Neuron (in vitro differentiated cells): Measurements from ENCODE around the gene SIX1.

Experiments used
- H2AFZ ChIP-seq: one replicate; pipeline ENCODE4 v1.6.1; 2013; ENCODE audit warnings: low read depth, mild to moderate bottlenecking, inconsistent platforms, low read length, moderate library complexity
- H3K27me3 ChIP-seq: one replicate; pipeline ENCODE4 v1.6.1; 2013; ENCODE audit warnings: low read length; ENCODE audit not compliant: insufficient read depth
- H3K36me3 ChIP-seq: one replicate; pipeline ENCODE4 v1.6.1; 2013; ENCODE audit warnings: low read length; ENCODE audit not compliant: insufficient read depth
- H3K4me1 ChIP-seq: one replicate; pipeline ENCODE4 v1.6.1; 2013; ENCODE audit warnings: low read length; ENCODE audit not compliant: insufficient read depth
- H3K4me3 ChIP-seq: 2 replicates; pipeline ENCODE4 v1.5.1; 2013; ENCODE audit warnings: mild to moderate bottlenecking, low read length, moderate library complexity
- H3K9me3 ChIP-seq: one replicate; pipeline ENCODE4 v1.6.1; 2013; ENCODE audit warnings: low read length

Gene SIX1

DNA sequence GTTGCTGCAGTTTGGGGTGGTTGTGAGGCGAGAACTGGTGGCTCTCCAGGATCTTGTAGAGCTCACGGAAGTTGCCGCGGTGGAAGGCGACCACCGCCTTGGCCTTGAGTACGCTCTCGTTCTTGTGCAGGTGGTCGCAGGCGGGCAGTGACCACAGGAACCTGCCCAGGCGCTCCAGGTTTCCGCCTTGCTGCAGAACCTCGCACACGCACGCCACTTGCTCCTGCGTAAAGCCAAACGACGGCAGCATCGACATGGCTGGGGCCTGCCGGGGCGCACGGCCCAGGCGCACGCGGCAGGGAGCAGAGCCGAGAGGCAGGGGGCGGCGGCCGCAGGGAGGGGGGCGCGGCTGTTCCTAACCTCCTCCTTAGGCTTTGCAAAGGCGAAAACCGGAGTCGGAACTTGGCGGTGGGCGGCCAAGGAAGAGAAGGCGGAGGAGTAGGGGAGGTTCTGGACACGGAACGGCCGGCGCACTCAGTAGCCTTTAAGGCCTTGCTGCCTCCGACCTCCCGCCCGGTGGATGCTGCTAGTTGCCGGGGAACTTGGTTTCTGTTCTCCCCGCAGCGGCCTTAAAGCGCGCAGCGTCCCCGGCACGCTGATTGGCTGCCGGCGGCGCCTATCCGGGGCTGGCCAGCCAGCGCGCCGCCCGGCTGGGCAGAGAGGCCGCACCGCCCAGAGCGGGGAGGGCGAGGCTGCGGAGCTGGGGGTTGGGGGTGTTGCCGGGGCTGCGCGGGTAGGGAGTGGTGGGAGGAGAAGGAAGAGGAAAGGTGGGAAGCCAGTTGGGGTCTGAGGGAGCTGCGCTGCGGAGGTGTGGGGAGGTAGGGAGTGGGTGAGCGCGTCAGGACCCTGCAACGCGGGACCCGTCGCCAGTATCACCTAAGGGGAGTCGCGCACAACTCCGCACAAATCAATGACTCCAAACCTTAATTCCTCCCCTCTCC, at the start of gene SIX1:
Gene SIX1 (minus strand): TSS at position 544 of the 941 bp plus-strand sequence. CDS start 288 bp downstream, at position 256.
- no peaks in the 10 kb centered on the region for H3K9me3 ChIP-seq
- H3K27me3 ChIP-seq = peaks cover 84% of the 10 kb centered on the region
- H3K4me1 ChIP-seq = peaks cover 34% of the 10 kb centered on the region
- H2AFZ ChIP-seq = peak within 1 kb of the TSS; percentile 82
- H3K36me3 ChIP-seq = no peaks in the 10 kb centered on the region
- peak within 1 kb of the TSS; percentile 60 for H3K4me3 ChIP-seq

DNA sequence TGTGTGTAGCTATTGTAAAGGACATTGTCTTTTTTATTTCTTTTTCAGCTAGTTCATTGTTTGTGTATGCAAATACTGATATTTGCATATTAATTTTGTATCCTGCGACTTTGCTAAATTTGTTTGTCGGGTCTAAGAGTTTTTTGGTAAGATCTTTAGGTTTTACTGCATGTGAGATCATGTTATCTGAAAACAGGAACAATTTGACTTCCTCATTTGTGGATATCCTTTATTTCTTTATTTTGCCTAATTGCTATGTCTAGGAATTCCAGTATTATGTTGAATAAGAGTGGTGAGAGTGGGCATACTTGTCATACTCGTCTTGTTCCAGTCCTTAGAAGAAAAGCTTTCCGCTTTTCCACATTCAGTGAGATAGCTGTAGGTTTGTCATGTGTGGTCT, 46.0 kb upstream of the SIX1 start:
- Histone ChIP-seq H3K9me3 (no peaks in the 10 kb centered on the region), H3K4me3 (no peak overlapping the region), H3K4me1 (no peaks in the 10 kb centered on the region), H3K27me3 (no peaks in the 10 kb centered on the region), H2AFZ (no peak overlapping the region), H3K36me3 (no peaks in the 10 kb centered on the region)

DNA sequence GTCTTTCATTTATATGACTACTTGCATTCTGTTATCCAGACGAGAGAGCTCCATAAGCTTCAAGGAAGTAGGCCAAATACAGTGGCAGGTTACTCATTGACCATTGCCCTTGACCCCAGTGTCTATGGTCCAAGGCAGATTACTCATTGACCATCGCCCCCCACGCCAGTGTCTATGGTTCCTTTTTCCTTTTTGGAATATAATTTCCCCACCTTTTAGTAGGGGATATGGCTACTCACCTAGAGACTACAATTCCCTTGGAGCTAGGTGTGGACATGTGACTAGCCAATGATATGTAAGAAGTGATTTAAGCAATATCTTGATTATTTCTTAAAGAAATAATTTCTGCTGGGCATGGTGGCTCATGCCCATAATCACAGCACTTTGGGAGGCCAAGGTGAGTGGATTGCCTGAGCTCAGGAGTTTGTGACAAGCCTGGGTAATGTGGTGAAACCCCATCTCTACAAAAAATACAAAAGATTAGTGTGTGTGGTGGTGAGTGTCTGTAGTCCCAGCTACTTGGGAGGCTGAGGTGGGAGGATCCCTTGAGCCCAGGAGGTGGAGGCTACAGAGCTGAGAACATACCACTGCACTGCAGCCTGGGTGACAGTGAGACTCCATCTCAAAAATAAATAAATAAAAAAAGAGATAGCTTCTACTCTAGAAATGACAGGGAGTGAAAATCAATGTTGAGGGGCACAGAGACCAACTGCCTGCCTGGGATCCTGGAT, 42.3 kb upstream of the SIX1 start:
- Histone ChIP-seq H3K4me1 (no peaks in the 10 kb centered on the region), H3K9me3 (no peaks in the 10 kb centered on the region), H3K27me3 (no peaks in the 10 kb centered on the region), H3K4me3 (no peak overlapping the region), H2AFZ (no peak overlapping the region), H3K36me3 (no peaks in the 10 kb centered on the region)

GRCh38 chr14:60686865-60687264, 37.6 kb upstream of the SIX1 start:
- no peaks in the 10 kb centered on the region for H3K4me1 ChIP-seq
- H3K4me3 ChIP-seq = no peak overlapping the region

GRCh38 chr14:60684203-60684602, 34.9 kb upstream of the SIX1 start:
- H3K27me3 ChIP-seq = no peaks in the 10 kb centered on the region
- no peak overlapping the region for H2AFZ ChIP-seq
- peaks cover 8% of the 10 kb centered on the region for H3K4me1 ChIP-seq
- no peaks in the 10 kb centered on the region for H3K36me3 ChIP-seq
- H3K4me3 ChIP-seq = no peak overlapping the region
- H3K9me3 ChIP-seq = no peaks in the 10 kb centered on the region

More at GRCh38 chr14:60686865-60687264, 37.6 kb upstream of the SIX1 start:
- no peak overlapping the region for H2AFZ ChIP-seq
- H3K27me3 ChIP-seq = no peaks in the 10 kb centered on the region
- no peaks in the 10 kb centered on the region for H3K9me3 ChIP-seq
- H3K36me3 ChIP-seq = no peaks in the 10 kb centered on the region

- Histone ChIP-seq H3K27me3 (no peaks in the 10 kb centered on the region), H3K4me1 (peaks cover 8% of the 10 kb centered on the region), H3K9me3 (no peaks in the 10 kb centered on the region), H2AFZ (no peak overlapping the region), H3K36me3 (no peaks in the 10 kb centered on the region), H3K4me3 (no peak overlapping the region)
These were observed 32.0 kb upstream of the SIX1 start for GRCh38 chr14:60681271-60681670.

- no peaks in the 10 kb centered on the region for H3K9me3 ChIP-seq
- no peaks in the 10 kb centered on the region for H3K27me3 ChIP-seq
- no peak overlapping the region for H2AFZ ChIP-seq
- no peak overlapping the region for H3K4me3 ChIP-seq
- peaks cover 8% of the 10 kb centered on the region for H3K4me1 ChIP-seq
- H3K36me3 ChIP-seq = no peaks in the 10 kb centered on the region
These were observed 31.2 kb upstream of the SIX1 start for GRCh38 chr14:60680511-60680910.

DNA sequence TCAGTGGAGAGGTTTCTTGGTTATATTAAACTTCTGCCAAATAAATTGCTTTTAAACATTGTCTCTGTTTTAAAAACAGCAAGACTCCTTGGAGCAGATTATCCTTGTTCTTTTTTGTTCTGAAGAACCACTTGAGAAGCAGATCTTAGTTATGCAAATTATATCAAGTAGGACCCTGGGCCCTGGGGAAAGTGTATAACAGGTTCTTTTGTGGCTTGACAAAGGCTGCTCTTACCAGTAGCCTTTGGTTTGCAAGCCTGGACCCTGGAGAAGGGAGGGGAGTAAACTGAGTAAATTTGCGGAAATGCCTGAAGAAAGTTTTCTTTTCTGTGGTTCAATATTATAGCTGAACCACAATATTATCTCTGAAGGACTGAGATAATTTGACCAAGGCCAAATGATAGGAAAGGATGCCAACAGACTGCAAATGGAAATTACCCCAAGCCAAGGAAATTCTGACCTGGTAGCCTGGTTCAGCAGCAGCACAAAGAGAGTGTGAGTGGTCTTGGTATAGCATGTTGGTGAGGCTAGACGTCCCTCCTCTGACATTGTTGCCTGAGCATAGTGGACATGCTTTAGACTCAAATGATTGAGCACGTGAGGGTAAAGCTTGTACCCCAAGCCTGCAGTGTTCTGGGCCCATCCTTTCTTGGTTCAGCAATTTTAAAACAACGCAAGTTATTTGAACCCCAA, 30.4 kb upstream of the SIX1 start:
- Histone ChIP-seq H2AFZ (no peak overlapping the region), H3K4me1 (peaks cover 8% of the 10 kb centered on the region), H3K4me3 (no peak overlapping the region), H3K27me3 (no peaks in the 10 kb centered on the region), H3K9me3 (no peaks in the 10 kb centered on the region), H3K36me3 (no peaks in the 10 kb centered on the region)

- H3K4me3 ChIP-seq = no peak overlapping the region
- peaks cover 8% of the 10 kb centered on the region for H3K4me1 ChIP-seq
- no peak overlapping the region for H2AFZ ChIP-seq
- no peaks in the 10 kb centered on the region for H3K36me3 ChIP-seq
- H3K9me3 ChIP-seq = no peaks in the 10 kb centered on the region
- no peaks in the 10 kb centered on the region for H3K27me3 ChIP-seq
These were observed 28.4 kb upstream of the SIX1 start for GRCh38 chr14:60677701-60678100.

- no peaks in the 10 kb centered on the region for H3K9me3 ChIP-seq
- no peak overlapping the region for H3K4me3 ChIP-seq
- no peaks in the 10 kb centered on the region for H3K27me3 ChIP-seq
- H3K36me3 ChIP-seq = no peaks in the 10 kb centered on the region
- no peaks in the 10 kb centered on the region for H3K4me1 ChIP-seq
- H2AFZ ChIP-seq = no peak overlapping the region
These were observed 21.7 kb upstream of the SIX1 start for GRCh38 chr14:60670989-60671388.

- no peaks in the 10 kb centered on the region for H3K9me3 ChIP-seq
- H3K27me3 ChIP-seq = no peaks in the 10 kb centered on the region
- H3K4me1 ChIP-seq = no peaks in the 10 kb centered on the region
- no peak overlapping the region for H2AFZ ChIP-seq
- no peak overlapping the region for H3K4me3 ChIP-seq
- H3K36me3 ChIP-seq = no peaks in the 10 kb centered on the region
These were observed 19.3 kb upstream of the SIX1 start for GRCh38 chr14:60668431-60669112.

GRCh38 chr14:60665177-60665550, 15.9 kb upstream of the SIX1 start:
- Histone ChIP-seq H3K36me3 (no peaks in the 10 kb centered on the region), H2AFZ (no peak overlapping the region), H3K4me1 (no peaks in the 10 kb centered on the region), H3K27me3 (no peaks in the 10 kb centered on the region), H3K9me3 (no peaks in the 10 kb centered on the region), H3K4me3 (no peak overlapping the region)
